PC-3 (cell line): ENCODE measurements around the gene FANCE.

Experiments
- EZH2 ChIP-seq: fragments of 300-600 bp; sonication (generic); IDR thresholded peaks from one replicate; pipeline ENCODE4 v1.6.1; 2017; ENCODE audit warnings: antibody characterized with exemption, mild to moderate bottlenecking, low read length; ENCODE audit not compliant: unreplicated experiment
- TF ChIP-seq, protein P1 (sequence below): fragments of 300-600 bp; sonication (generic); conservative IDR thresholded peaks from 2 replicates; pipeline ENCODE4 v1.5.1; 2017; ENCODE audit warnings: antibody characterized with exemption, low read depth, mild to moderate bottlenecking, low read length

DNA sequence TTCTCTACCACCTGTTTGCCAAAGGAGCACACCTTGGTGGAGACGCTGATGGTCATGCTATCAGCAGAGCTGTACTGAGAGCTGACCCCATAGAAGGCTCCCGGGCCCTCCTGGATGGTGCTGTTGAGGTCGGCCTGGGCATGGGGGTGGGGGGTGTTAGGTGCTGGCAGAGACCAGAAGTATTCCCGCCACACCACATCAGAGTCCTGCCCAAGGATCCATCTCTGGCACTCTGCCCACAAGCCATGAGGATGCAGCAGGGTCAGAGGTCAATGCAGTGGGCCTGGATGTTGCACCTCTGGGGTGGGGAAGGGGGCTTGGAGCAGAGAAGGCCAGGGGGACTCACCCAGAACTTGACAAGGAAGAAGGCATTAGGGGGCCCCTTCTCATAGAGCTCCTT lies 23.4 kb downstream of the FANCE start:
- no peak for TF ChIP-seq EZH2
- TF ChIP-seq, protein P1, sequence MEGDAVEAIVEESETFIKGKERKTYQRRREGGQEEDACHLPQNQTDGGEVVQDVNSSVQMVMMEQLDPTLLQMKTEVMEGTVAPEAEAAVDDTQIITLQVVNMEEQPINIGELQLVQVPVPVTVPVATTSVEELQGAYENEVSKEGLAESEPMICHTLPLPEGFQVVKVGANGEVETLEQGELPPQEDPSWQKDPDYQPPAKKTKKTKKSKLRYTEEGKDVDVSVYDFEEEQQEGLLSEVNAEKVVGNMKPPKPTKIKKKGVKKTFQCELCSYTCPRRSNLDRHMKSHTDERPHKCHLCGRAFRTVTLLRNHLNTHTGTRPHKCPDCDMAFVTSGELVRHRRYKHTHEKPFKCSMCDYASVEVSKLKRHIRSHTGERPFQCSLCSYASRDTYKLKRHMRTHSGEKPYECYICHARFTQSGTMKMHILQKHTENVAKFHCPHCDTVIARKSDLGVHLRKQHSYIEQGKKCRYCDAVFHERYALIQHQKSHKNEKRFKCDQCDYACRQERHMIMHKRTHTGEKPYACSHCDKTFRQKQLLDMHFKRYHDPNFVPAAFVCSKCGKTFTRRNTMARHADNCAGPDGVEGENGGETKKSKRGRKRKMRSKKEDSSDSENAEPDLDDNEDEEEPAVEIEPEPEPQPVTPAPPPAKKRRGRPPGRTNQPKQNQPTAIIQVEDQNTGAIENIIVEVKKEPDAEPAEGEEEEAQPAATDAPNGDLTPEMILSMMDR: no peak
